Measurements from ENCODE around the gene TSPAN15.

Gene TSPAN15

DNA sequence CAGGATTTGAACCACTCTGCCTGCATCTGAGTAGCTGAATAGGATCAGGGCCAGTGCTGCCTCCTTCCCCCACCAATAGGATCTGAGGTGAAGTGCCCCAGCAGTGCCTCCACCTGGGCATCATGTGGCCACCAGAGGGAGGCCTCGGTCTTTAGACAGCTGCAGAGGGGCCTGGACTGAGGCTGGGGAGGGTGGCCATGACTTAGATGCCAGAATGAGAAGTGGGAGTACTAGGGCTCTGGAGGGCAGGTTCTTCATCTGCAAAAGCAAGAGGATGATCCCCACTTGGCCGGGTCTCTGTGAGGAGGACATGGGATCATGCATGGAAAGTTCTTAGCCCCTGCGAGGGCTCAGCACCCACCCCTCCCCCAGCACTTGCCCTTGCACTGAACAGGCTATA, 65.1 kb downstream of the TSPAN15 start:
- Histone ChIP-seq H3K79me1 (ENCODE audit: low read length) (no peaks in the 10 kb centered on the region), H4K12ac (ENCODE audit: low read depth, low read length) (no peak overlapping the region), H2BK12ac (ENCODE audit: low read length) (no peak overlapping the region), H2AFZ (ENCODE audit: insufficient read depth, low read length, poor library complexity) (no peak overlapping the region), H3K27ac (ENCODE audit: low read depth, low read length) (no peak overlapping the region), H3K23ac (ENCODE audit: low read length) (no peak overlapping the region), H3K18ac (ENCODE audit: low read length) (no peak overlapping the region), H4K8ac (ENCODE audit: low read depth, low read length) (no peak overlapping the region), H3K4me2 (ENCODE audit: low read length) (no peak overlapping the region), H2AK5ac (ENCODE audit: low read length) (no peak overlapping the region), H2BK5ac (ENCODE audit: low read depth, low read length, poor library complexity) (no peak overlapping the region), H3K36me3 (ENCODE audit: control insufficient read depth in 1 of 2, insufficient read depth in 2 of 2, low read length in 2 of 2) (no peaks in the 10 kb centered on the region), H3K9ac (ENCODE audit: low read length) (no peak overlapping the region), H4K91ac (ENCODE audit: low read depth, low read length) (no peak overlapping the region), H3K9me3 (ENCODE audit: insufficient read depth, low read depth, low read length) (no peaks in the 10 kb centered on the region), H3K4me3 (ENCODE audit: low read depth, low read length) (no peak overlapping the region), H3K27me3 (ENCODE audit: insufficient read depth, low read length) (no peaks in the 10 kb centered on the region), H3K14ac (ENCODE audit: low read length) (no peak overlapping the region), H3K79me2 (ENCODE audit: control insufficient read depth, insufficient read depth, low read length, poor library complexity) (no peaks in the 10 kb centered on the region), H3K4ac (ENCODE audit: low read depth, low read length) (no peak overlapping the region), H3K4me1 (ENCODE audit: control insufficient read depth in 1 of 2, insufficient read depth in 2 of 2, low read length in 2 of 2) (no peaks in the 10 kb centered on the region), H2BK120ac (ENCODE audit: insufficient read depth, low read length, poor library complexity) (no peak overlapping the region)
- WGBS (ENCODE audit: extremely low coverage, insufficient coverage, insufficient read length): no CpG with 5 or more reads among the region's 3 CpGs
- DNase-seq: peak in 1 of 2 donors; percentile 40

- H3K27ac ChIP-seq (ENCODE audit: low read depth, low read length): no peak overlapping the region
- H3K4me1 ChIP-seq (ENCODE audit: control insufficient read depth in 1 of 2, insufficient read depth in 2 of 2, low read length in 2 of 2): no peaks in the 10 kb centered on the region
- no peak overlapping the region for H3K14ac ChIP-seq (ENCODE audit: low read length)
- H3K27me3 ChIP-seq (ENCODE audit: insufficient read depth, low read length): no peaks in the 10 kb centered on the region
- H3K9me3 ChIP-seq (ENCODE audit: insufficient read depth, low read depth, low read length): no peaks in the 10 kb centered on the region
- no peaks in the 10 kb centered on the region for H3K79me1 ChIP-seq (ENCODE audit: low read length)
- no peak overlapping the region for H3K4ac ChIP-seq (ENCODE audit: low read depth, low read length)
- no peak overlapping the region for H3K9ac ChIP-seq (ENCODE audit: low read length)
- DNase-seq: no peak
- no peak overlapping the region for H4K12ac ChIP-seq (ENCODE audit: low read depth, low read length)
- H2AFZ ChIP-seq (ENCODE audit: insufficient read depth, low read length, poor library complexity): no peak overlapping the region
- H3K18ac ChIP-seq (ENCODE audit: low read length): no peak overlapping the region
- no peak overlapping the region for H4K91ac ChIP-seq (ENCODE audit: low read depth, low read length)
- no CpG with 5 or more reads among the region's 4 CpGs for WGBS (ENCODE audit: extremely low coverage, insufficient coverage, insufficient read length)
- H2BK5ac ChIP-seq (ENCODE audit: low read depth, low read length, poor library complexity): no peak overlapping the region
- no peak overlapping the region for H4K8ac ChIP-seq (ENCODE audit: low read depth, low read length)
- H2BK12ac ChIP-seq (ENCODE audit: low read length): no peak overlapping the region
- no peaks in the 10 kb centered on the region for H3K36me3 ChIP-seq (ENCODE audit: control insufficient read depth in 1 of 2, insufficient read depth in 2 of 2, low read length in 2 of 2)
- H3K4me2 ChIP-seq (ENCODE audit: low read length): no peak overlapping the region
- H2AK5ac ChIP-seq (ENCODE audit: low read length): no peak overlapping the region
- H3K4me3 ChIP-seq (ENCODE audit: low read depth, low read length): no peak overlapping the region
- no peak overlapping the region for H2BK120ac ChIP-seq (ENCODE audit: insufficient read depth, low read length, poor library complexity)
- H3K23ac ChIP-seq (ENCODE audit: low read length): no peak overlapping the region
- H3K79me2 ChIP-seq (ENCODE audit: control insufficient read depth, insufficient read depth, low read length, poor library complexity): no peaks in the 10 kb centered on the region
These were observed 65.5 kb downstream of the TSPAN15 start for GRCh38 chr10:69516796-69517195.

DNA sequence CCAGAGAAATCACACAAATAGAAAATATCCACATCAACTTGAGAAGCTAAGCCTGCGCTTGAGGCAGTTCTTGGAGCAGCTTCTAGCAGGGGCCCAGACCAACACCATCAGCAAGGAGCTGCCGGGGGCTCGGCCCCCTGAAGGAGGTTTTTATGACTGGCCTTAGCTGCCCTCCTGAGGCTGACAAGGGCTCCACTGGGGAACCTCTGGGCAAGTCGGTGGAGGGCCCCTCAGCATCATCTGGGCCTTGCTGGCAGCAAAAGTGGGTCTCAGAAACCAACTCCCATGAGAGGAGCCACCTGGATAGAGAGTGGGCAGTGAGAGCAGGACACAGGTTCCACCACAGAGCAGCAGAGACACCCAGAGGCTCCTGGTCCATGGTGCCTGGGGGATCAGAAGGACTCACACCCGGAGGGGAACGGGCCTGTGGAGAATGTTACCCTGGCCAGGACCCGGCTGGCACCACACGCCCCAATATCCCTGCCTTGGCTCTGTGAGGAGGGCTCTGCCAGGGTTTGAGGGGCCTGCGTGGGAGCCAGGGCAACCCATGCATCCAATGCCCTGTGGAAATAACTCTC, 66.1 kb downstream of the TSPAN15 start:
- Histone ChIP-seq H3K27me3 (ENCODE audit: insufficient read depth, low read length) (no peaks in the 10 kb centered on the region), H2BK12ac (ENCODE audit: low read length) (no peak overlapping the region), H3K4me2 (ENCODE audit: low read length) (no peak overlapping the region), H2BK5ac (ENCODE audit: low read depth, low read length, poor library complexity) (no peak overlapping the region), H3K4ac (ENCODE audit: low read depth, low read length) (no peak overlapping the region), H3K18ac (ENCODE audit: low read length) (no peak overlapping the region), H3K23ac (ENCODE audit: low read length) (no peak overlapping the region), H3K27ac (ENCODE audit: low read depth, low read length) (no peak overlapping the region), H3K79me2 (ENCODE audit: control insufficient read depth, insufficient read depth, low read length, poor library complexity) (no peaks in the 10 kb centered on the region), H4K91ac (ENCODE audit: low read depth, low read length) (no peak overlapping the region), H3K36me3 (ENCODE audit: control insufficient read depth in 1 of 2, insufficient read depth in 2 of 2, low read length in 2 of 2) (no peaks in the 10 kb centered on the region), H3K79me1 (ENCODE audit: low read length) (no peaks in the 10 kb centered on the region), H3K4me1 (ENCODE audit: control insufficient read depth in 1 of 2, insufficient read depth in 2 of 2, low read length in 2 of 2) (no peaks in the 10 kb centered on the region), H4K12ac (ENCODE audit: low read depth, low read length) (no peak overlapping the region), H2BK120ac (ENCODE audit: insufficient read depth, low read length, poor library complexity) (no peak overlapping the region), H3K9me3 (ENCODE audit: insufficient read depth, low read depth, low read length) (no peaks in the 10 kb centered on the region), H4K8ac (ENCODE audit: low read depth, low read length) (no peak overlapping the region), H3K14ac (ENCODE audit: low read length) (no peak overlapping the region), H3K4me3 (ENCODE audit: low read depth, low read length) (no peak overlapping the region), H2AFZ (ENCODE audit: insufficient read depth, low read length, poor library complexity) (no peak overlapping the region), H2AK5ac (ENCODE audit: low read length) (no peak overlapping the region), H3K9ac (ENCODE audit: low read length) (no peak overlapping the region)
- no CpG with 5 or more reads among the region's 9 CpGs for WGBS (ENCODE audit: extremely low coverage, insufficient coverage, insufficient read length)
- no peak for DNase-seq

DNA sequence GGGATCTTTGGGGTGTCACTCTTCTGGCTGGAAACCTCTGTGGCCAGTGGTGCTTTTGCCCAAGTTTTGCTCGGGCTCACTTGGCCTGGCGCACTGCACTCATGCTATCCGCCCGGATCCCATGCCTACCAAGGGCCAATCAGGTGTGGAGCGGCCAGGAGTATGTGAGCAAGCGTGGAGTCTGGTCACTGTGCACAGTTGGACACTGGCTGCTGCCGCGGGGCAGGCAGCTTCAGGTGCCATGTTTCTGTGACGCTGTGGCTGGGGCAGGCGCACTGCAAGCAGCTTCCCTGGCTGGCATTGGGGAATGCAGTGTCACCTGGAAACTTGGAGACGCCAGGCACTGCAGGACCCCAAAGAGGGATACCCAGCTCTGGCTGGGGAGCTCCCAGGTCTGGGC, 76.7 kb downstream of the TSPAN15 start:
- Histone ChIP-seq H3K18ac (ENCODE audit: low read length) (no peak overlapping the region), H2BK5ac (ENCODE audit: low read depth, low read length, poor library complexity) (no peak overlapping the region), H3K23ac (ENCODE audit: low read length) (no peak overlapping the region), H3K4me1 (ENCODE audit: control insufficient read depth in 1 of 2, insufficient read depth in 2 of 2, low read length in 2 of 2) (no peaks in the 10 kb centered on the region), H3K4me3 (ENCODE audit: low read depth, low read length) (no peak overlapping the region), H2AFZ (ENCODE audit: insufficient read depth, low read length, poor library complexity) (no peak overlapping the region), H4K91ac (ENCODE audit: low read depth, low read length) (no peak overlapping the region), H3K9ac (ENCODE audit: low read length) (no peak overlapping the region), H3K9me3 (ENCODE audit: insufficient read depth, low read depth, low read length) (peaks cover 2% of the 10 kb centered on the region), H4K8ac (ENCODE audit: low read depth, low read length) (no peak overlapping the region), H3K14ac (ENCODE audit: low read length) (no peak overlapping the region), H2AK5ac (ENCODE audit: low read length) (no peak overlapping the region), H3K27ac (ENCODE audit: low read depth, low read length) (no peak overlapping the region), H3K36me3 (ENCODE audit: control insufficient read depth in 1 of 2, insufficient read depth in 2 of 2, low read length in 2 of 2) (no peaks in the 10 kb centered on the region), H3K79me1 (ENCODE audit: low read length) (no peaks in the 10 kb centered on the region), H3K4ac (ENCODE audit: low read depth, low read length) (no peak overlapping the region), H2BK12ac (ENCODE audit: low read length) (no peak overlapping the region), H2BK120ac (ENCODE audit: insufficient read depth, low read length, poor library complexity) (no peak overlapping the region), H3K27me3 (ENCODE audit: insufficient read depth, low read length) (no peaks in the 10 kb centered on the region), H4K12ac (ENCODE audit: low read depth, low read length) (no peak overlapping the region), H3K4me2 (ENCODE audit: low read length) (no peak overlapping the region), H3K79me2 (ENCODE audit: control insufficient read depth, insufficient read depth, low read length, poor library complexity) (no peaks in the 10 kb centered on the region)
- WGBS (ENCODE audit: extremely low coverage, insufficient coverage, insufficient read length): no CpG with 5 or more reads among the region's 11 CpGs
- DNase-seq: no peak

Data from trophoblast cell (in vitro differentiated cells and primary cell).